Suppressor macrophage (primary cell): Measurements from ENCODE around the gene UBB.

Experiments used
- DNase-seq, 4 experiments: peaks; one replicate each; pipeline ENCODE4 v3.0.0-alpha.2; 2020 to 2022

Gene UBB

GRCh38 chr17:16419074-16419928, 38.4 kb downstream of the UBB start:
- peak; percentile 82 to 91 (median 86) for DNase-seq

GRCh38 chr17:16419929-16420271, 39.0 kb downstream of the UBB start:
- peak in 3 of 4 experiments; percentile 31 to 42 (median 37) for DNase-seq

- DNase-seq, result no peak
Observed at GRCh38 chr17:16422416-16422815, 41.5 kb downstream of the UBB start.

- no peak for DNase-seq
Observed at GRCh38 chr17:16423226-16423872, 42.5 kb downstream of the UBB start.

- no peak for DNase-seq
Observed at GRCh38 chr17:16425202-16425601, 44.3 kb downstream of the UBB start.

- no peak for DNase-seq
Observed at GRCh38 chr17:16425698-16426659, 45.1 kb downstream of the UBB start.

GRCh38 chr17:16427020-16427419, 46.1 kb downstream of the UBB start:
- DNase-seq, result no peak

- DNase-seq, result peak in 3 of 4 experiments; percentile 38 to 59 (median 39)
Observed at GRCh38 chr17:16428098-16428882, 47.4 kb downstream of the UBB start.

- no peak for DNase-seq
Observed at GRCh38 chr17:16429083-16429482, 48.2 kb downstream of the UBB start.

GRCh38 chr17:16430650-16431049, 49.8 kb downstream of the UBB start:
- DNase-seq, result no peak

- no peak for DNase-seq
Observed at GRCh38 chr17:16432017-16432416, 51.1 kb downstream of the UBB start.
